SK-N-SH treated with all-trans-retinoic acid at 6 μM for 48 hours (cell line): ENCODE data around the gene RAPH1.

ENCODE experiments used
- ATAC-seq: fragments of 200-7000 bp; cut with Tn5 transposase; 3 replicates; pipeline ENCODE4 v1.9.1; 2020; ENCODE audit warnings: mild to moderate bottlenecking, moderate library complexity
- ARNTL ChIP-seq: fragments of 450-650 bp; formaldehyde crosslinking; IDR thresholded peaks from 2 replicates; pipeline ENCODE4 v1.5.0; 2020; ENCODE audit warnings: low read depth, mild to moderate bottlenecking, moderate library complexity, borderline replicate concordance
- BACH2 ChIP-seq: fragments of 250-450 bp; sonication (Bioruptor Pico); IDR thresholded peaks from 2 replicates; pipeline ENCODE4 v1.9.0; 2021; ENCODE audit warnings: mild to moderate bottlenecking, borderline replicate concordance
- CSDC2 ChIP-seq: fragments of 250-450 bp; sonication (Bioruptor Pico); IDR thresholded peaks from 2 replicates; pipeline ENCODE4 v1.5.0; 2020; ENCODE audit warnings: mild to moderate bottlenecking, moderate library complexity
- CSRNP3 ChIP-seq: fragments of 250-450 bp; sonication (Bioruptor Pico); IDR thresholded peaks from 2 replicates; pipeline ENCODE4 v1.5.1; 2021; ENCODE audit warnings: mild to moderate bottlenecking, moderate library complexity
- GLIS3 ChIP-seq: fragments of 250-450 bp; sonication (Bioruptor Pico); IDR thresholded peaks from 2 replicates; pipeline ENCODE4 v1.5.0; 2020; ENCODE audit warnings: mild to moderate bottlenecking, moderate library complexity
- ISL1 ChIP-seq: fragments of 250-450 bp; sonication (Bioruptor Pico); IDR thresholded peaks from 2 replicates; pipeline ENCODE4 v2.1.2; 2022; ENCODE audit warnings: mild to moderate bottlenecking, moderate library complexity
- OSR1 ChIP-seq: fragments of 250-450 bp; sonication (Bioruptor Pico); IDR thresholded peaks from 2 replicates; pipeline ENCODE4 v1.8.0; 2022; ENCODE audit warnings: moderate library complexity, mild to moderate bottlenecking, inconsistent platforms
- PATZ1 ChIP-seq: fragments of 250-450 bp; sonication (Bioruptor Pico); IDR thresholded peaks from 2 replicates; pipeline ENCODE4 v1.8.0; 2020; ENCODE audit warnings: mild to moderate bottlenecking, moderate library complexity, borderline replicate concordance
- POU6F1 ChIP-seq: fragments of 250-450 bp; sonication (Bioruptor Pico); IDR thresholded peaks from 2 replicates; pipeline ENCODE4 v1.8.0; 2021; ENCODE audit warnings: low read depth, mild to moderate bottlenecking, moderate library complexity, borderline replicate concordance
- PPARA ChIP-seq: fragments of 250-450 bp; sonication (Bioruptor Pico); IDR thresholded peaks from 2 replicates; pipeline ENCODE4 v1.5.0; 2020; ENCODE audit warnings: mild to moderate bottlenecking, borderline replicate concordance
- RARB ChIP-seq: fragments of 250-450 bp; sonication (Bioruptor Pico); IDR thresholded peaks from 2 replicates; pipeline ENCODE4 v1.8.0; 2021; ENCODE audit warnings: mild to moderate bottlenecking, moderate library complexity
- SNAI2 ChIP-seq: fragments of 250-450 bp; sonication (Bioruptor Pico); IDR thresholded peaks from 2 replicates; pipeline ENCODE4 v1.5.0; 2020; ENCODE audit warnings: mild to moderate bottlenecking, moderate library complexity
- TCF4 ChIP-seq: fragments of 250-450 bp; sonication (Bioruptor Pico); IDR thresholded peaks from 2 replicates; pipeline ENCODE4 v1.8.0; 2021; ENCODE audit warnings: mild to moderate bottlenecking, moderate library complexity, borderline replicate concordance
- TOX ChIP-seq: fragments of 250-450 bp; sonication (Bioruptor Pico); IDR thresholded peaks from 2 replicates; pipeline ENCODE4 v1.8.0; 2021; ENCODE audit warnings: mild to moderate bottlenecking, moderate library complexity, borderline replicate concordance
- ZC3H10 ChIP-seq: fragments of 250-450 bp; sonication (Bioruptor Pico); IDR thresholded peaks from 2 replicates; pipeline ENCODE4 v1.5.1; 2021; ENCODE audit warnings: mild to moderate bottlenecking, moderate library complexity
- ZNF70 ChIP-seq: fragments of 450-650 bp; formaldehyde crosslinking; IDR thresholded peaks from 2 replicates; pipeline ENCODE4 v1.5.0; 2020; ENCODE audit warnings: mild to moderate bottlenecking, moderate library complexity
- ZNF8 ChIP-seq: fragments of 450-650 bp; formaldehyde crosslinking; IDR thresholded peaks from 2 replicates; pipeline ENCODE4 v1.5.0; 2020; ENCODE audit warnings: mild to moderate bottlenecking, moderate library complexity
- TF ChIP-seq, protein P1 (sequence below): fragments of 250-450 bp; sonication (Bioruptor Pico); IDR thresholded peaks from 2 replicates; pipeline ENCODE4 v1.5.0; 2020; ENCODE audit warnings: mild to moderate bottlenecking, moderate library complexity
- TF ChIP-seq, protein P2 (sequence below): fragments of 250-450 bp; sonication (Bioruptor Pico); IDR thresholded peaks from 2 replicates; pipeline ENCODE4 v1.5.1; 2020; ENCODE audit warnings: low read depth, mild to moderate bottlenecking, moderate library complexity

RAPH1 gene

GRCh38 chr2:203469546-203469945 lies 65.6 kb downstream of the RAPH1 start (continued):
- TF ChIP-seq, protein P1, sequence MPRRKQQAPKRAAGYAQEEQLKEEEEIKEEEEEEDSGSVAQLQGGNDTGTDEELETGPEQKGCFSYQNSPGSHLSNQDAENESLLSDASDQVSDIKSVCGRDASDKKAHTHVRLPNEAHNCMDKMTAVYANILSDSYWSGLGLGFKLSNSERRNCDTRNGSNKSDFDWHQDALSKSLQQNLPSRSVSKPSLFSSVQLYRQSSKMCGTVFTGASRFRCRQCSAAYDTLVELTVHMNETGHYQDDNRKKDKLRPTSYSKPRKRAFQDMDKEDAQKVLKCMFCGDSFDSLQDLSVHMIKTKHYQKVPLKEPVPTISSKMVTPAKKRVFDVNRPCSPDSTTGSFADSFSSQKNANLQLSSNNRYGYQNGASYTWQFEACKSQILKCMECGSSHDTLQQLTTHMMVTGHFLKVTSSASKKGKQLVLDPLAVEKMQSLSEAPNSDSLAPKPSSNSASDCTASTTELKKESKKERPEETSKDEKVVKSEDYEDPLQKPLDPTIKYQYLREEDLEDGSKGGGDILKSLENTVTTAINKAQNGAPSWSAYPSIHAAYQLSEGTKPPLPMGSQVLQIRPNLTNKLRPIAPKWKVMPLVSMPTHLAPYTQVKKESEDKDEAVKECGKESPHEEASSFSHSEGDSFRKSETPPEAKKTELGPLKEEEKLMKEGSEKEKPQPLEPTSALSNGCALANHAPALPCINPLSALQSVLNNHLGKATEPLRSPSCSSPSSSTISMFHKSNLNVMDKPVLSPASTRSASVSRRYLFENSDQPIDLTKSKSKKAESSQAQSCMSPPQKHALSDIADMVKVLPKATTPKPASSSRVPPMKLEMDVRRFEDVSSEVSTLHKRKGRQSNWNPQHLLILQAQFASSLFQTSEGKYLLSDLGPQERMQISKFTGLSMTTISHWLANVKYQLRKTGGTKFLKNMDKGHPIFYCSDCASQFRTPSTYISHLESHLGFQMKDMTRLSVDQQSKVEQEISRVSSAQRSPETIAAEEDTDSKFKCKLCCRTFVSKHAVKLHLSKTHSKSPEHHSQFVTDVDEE (CRISPR knock-in tag): no peak
- TF ChIP-seq PPARA (CRISPR knock-in tag) (no peak), ISL1 (no peak), GLIS3 (CRISPR knock-in tag) (no peak)

- peak; percentile 83 for ATAC-seq
- TF ChIP-seq CSRNP3 (CRISPR knock-in tag) (peak; percentile 63; the same call in 1 of the 2 replicates), TOX (CRISPR knock-in tag) (0 out of 2 replicates have a peak, but pooled peaks have one; percentile 13), ARNTL (CRISPR knock-in tag) (no peak), OSR1 (CRISPR knock-in tag) (no peak), ZNF70 (CRISPR knock-in tag) (no peak), PPARA (CRISPR knock-in tag) (no peak), ZC3H10 (CRISPR knock-in tag) (no peak), RARB (CRISPR knock-in tag) (0 out of 2 replicates have a peak, but pooled peaks have one; percentile 19), TCF4 (peak; percentile 87), ZNF8 (no peak), BACH2 (CRISPR knock-in tag) (no peak), SNAI2 (CRISPR knock-in tag) (no peak), CSDC2 (no peak), POU6F1 (CRISPR knock-in tag) (peak; percentile 11; the same call in 1 of the 2 replicates), PATZ1 (no peak), ISL1 (no peak), GLIS3 (CRISPR knock-in tag) (no peak)
- TF ChIP-seq, protein P2, sequence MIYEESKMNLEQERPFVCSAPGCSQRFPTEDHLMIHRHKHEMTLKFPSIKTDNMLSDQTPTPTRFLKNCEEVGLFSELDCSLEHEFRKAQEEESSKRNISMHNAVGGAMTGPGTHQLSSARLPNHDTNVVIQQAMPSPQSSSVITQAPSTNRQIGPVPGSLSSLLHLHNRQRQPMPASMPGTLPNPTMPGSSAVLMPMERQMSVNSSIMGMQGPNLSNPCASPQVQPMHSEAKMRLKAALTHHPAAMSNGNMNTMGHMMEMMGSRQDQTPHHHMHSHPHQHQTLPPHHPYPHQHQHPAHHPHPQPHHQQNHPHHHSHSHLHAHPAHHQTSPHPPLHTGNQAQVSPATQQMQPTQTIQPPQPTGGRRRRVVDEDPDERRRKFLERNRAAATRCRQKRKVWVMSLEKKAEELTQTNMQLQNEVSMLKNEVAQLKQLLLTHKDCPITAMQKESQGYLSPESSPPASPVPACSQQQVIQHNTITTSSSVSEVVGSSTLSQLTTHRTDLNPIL (CRISPR knock-in tag): no peak
- TF ChIP-seq, protein P1 (CRISPR knock-in tag): no peak
These were observed 71.8 kb downstream of the RAPH1 start for GRCh38 chr2:203463266-203463678.
